ENCODE data around the gene FAM20C. TPM values are rescaled to one million over a fixed set of nuclear protein-coding genes. Genes with fewer than 3 reads are reported as not detected.
A peak's percentile ranks its signal among the peaks of the same experiment; 100 is the strongest.

FAM20C gene
- total RNA-seq, 2 donors from 2014 or later: 18.5 to 18.9 TPM

DNA sequence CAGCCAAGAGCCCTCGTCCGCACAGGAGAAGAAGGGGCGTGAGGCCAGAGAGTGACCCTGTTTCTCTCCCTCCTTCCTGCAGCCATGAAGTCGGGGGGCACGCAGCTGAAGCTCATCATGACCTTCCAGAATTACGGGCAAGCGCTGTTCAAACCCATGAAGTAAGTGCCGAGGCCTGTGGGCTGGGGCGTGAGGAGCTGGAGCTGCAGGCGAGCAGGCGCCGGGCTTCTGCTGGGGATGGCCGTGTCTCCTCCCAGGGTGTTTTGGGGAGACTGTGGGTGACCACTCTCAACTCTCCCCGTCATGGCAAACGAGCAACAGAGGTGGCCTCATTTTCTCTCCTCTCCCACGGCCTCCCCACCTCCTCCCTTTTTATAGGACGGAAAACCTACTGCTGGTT is 16.4 kb downstream of the FAM20C start:
- Histone ChIP-seq H3K9me3 (no peaks in the 10 kb centered on the region), H3K36me3 (no peaks in the 10 kb centered on the region), H3K4me3 (no peak overlapping the region), H3K9ac (ENCODE audit: low read depth in 2 of 2, low read length in 2 of 2) (peak overlapping the region in 1 of 2 donors; percentile 24), H3K27ac (no peak overlapping the region), H3K27me3 (no peaks in the 10 kb centered on the region), H3K4me1 (no peaks in the 10 kb centered on the region)
- intact Hi-C loops (cut with DNase I): no loop called here
- DNase-seq: no peak
- TF ChIP-seq, protein P1, sequence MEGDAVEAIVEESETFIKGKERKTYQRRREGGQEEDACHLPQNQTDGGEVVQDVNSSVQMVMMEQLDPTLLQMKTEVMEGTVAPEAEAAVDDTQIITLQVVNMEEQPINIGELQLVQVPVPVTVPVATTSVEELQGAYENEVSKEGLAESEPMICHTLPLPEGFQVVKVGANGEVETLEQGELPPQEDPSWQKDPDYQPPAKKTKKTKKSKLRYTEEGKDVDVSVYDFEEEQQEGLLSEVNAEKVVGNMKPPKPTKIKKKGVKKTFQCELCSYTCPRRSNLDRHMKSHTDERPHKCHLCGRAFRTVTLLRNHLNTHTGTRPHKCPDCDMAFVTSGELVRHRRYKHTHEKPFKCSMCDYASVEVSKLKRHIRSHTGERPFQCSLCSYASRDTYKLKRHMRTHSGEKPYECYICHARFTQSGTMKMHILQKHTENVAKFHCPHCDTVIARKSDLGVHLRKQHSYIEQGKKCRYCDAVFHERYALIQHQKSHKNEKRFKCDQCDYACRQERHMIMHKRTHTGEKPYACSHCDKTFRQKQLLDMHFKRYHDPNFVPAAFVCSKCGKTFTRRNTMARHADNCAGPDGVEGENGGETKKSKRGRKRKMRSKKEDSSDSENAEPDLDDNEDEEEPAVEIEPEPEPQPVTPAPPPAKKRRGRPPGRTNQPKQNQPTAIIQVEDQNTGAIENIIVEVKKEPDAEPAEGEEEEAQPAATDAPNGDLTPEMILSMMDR (IDR thresholded peaks at IDR 0.05): no peak

DNA sequence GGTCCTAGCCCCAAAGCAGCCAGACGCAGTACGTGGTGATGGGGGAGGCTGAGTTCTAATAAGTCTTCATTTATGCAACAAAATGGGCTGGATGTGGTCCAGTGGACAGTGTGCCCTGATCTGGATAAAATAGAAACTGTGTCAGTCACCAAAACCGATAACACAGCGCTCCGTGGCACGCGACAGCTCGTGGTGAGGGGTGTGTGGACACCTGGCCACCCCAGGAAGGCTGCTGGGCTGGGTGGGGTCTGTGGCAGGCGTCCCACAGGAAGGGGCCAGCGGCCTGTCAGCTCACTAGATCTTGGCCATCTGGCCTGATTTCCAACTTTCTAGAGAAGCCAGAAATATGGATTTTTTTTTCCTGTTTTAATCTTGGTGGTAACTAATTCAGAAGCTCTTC is 17.0 kb downstream of the FAM20C start:
- H3K9me3 ChIP-seq: no peaks in the 10 kb centered on the region
- H3K9ac ChIP-seq (ENCODE audit: low read depth in 2 of 2, low read length in 2 of 2): no peak overlapping the region
- DNase-seq: no peak
- intact Hi-C loops (cut with DNase I): no loop called here
- no peaks in the 10 kb centered on the region for H3K36me3 ChIP-seq
- H3K27me3 ChIP-seq: no peaks in the 10 kb centered on the region
- no peak overlapping the region for H3K27ac ChIP-seq
- H3K4me1 ChIP-seq: no peaks in the 10 kb centered on the region
- TF ChIP-seq, protein P1 (IDR thresholded peaks at IDR 0.05): no peak
- H3K4me3 ChIP-seq: no peak overlapping the region

DNA sequence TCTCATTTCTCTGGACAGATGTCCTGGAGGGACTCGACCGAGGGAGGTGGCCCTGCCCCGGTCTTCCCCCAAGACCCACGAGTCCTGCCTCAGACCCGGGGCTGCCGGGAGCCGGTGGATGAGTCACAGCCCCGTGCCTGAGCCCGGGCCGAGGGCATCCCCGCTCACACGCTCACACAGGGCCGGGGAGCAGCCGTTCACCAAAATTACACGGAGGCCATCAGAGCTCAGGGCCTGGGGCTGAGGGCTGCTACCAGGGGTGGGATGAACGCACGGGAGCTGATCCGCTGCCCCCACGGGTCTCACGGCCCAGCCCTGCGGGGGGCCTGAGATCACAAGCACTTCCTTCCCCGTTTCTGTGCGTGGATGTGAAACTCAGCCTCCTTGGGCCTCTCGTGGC is 17.5 kb downstream of the FAM20C start:
- Histone ChIP-seq H3K36me3 (no peaks in the 10 kb centered on the region), H3K27me3 (no peaks in the 10 kb centered on the region), H3K9ac (ENCODE audit: low read depth in 2 of 2, low read length in 2 of 2) (peak overlapping the region in 1 of 2 donors; percentile 5), H3K4me1 (no peaks in the 10 kb centered on the region), H3K27ac (no peak overlapping the region), H3K9me3 (no peaks in the 10 kb centered on the region), H3K4me3 (no peak overlapping the region)
- intact Hi-C loops (cut with DNase I): no loop called here
- no peak for DNase-seq
- TF ChIP-seq, protein P1 (IDR thresholded peaks at IDR 0.05): no peak

DNA sequence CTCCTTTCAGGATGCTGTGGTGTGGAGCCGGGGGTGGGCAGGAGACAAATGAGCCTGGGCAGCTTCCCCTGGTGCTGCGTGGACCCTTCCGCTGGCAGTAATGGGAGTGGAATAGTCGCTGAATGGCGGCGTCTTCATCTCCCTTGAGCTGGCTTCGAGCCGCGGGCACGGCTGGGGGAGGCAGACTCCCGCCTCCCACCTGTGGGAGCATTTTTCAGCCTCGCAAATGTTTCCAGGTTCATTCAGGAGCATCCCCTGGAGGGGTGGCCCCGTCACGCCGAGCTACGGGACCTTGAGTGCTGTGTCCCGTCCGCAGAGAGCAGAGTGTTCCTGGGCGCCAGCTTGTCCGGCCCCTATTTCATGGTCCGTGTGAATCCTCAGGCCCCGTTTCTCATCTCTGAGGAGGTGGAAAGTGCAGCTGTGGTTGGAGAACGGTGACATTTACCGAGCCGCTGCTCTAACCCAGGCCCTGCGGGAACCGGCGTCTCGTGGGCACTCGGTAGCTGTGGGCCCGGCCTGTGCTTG is 18.1 kb downstream of the FAM20C start:
- intact Hi-C loops (cut with DNase I): no loop called here

DNA sequence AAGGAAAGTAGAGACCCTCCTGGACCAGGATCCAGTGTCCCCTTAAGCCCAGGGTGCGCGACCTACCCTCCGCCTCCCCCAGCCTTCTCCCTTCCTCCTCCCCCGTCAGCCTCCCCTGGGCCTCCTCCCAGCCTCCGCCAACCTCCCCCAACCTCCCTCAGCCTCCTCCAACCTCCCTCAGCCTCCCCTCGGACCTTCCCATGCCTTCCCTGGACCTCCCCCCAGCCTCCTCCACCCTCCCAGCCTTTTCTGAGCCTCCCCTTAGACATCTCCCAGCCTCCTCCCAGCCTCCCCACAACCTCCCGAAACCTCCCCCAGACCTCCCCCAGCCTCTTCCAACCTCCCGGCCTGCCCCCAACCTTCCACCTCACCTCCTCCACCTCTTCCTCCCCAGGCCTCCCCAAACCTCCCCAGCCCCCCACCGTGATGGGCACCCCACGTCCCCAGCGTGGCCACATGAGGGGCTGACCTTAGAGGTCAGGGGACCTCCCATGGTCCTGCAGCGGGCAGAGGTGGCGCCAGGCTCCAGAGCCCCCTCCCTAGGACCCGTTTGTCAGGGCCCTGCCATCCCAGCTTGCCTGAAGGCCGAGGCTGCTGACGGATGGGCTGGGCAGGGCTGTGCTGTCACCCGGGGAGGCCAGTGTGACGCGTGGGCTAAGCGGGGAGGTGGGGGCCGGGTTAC is 18.8 kb downstream of the FAM20C start:
- no peaks in the 10 kb centered on the region for H3K27me3 ChIP-seq
- no peak overlapping the region for H3K27ac ChIP-seq
- TF ChIP-seq, protein P1 (IDR thresholded peaks at IDR 0.05): no peak
- intact Hi-C loops (cut with DNase I): no loop called here
- H3K4me3 ChIP-seq: no peak overlapping the region
- H3K36me3 ChIP-seq: no peaks in the 10 kb centered on the region
- H3K9ac ChIP-seq (ENCODE audit: low read depth in 2 of 2, low read length in 2 of 2): no peak overlapping the region
- H3K9me3 ChIP-seq: no peaks in the 10 kb centered on the region
- DNase-seq: no peak
- no peaks in the 10 kb centered on the region for H3K4me1 ChIP-seq

More for the DNA sequence above, 18.1 kb downstream of the FAM20C start:
- Histone ChIP-seq H3K9ac (ENCODE audit: low read depth in 2 of 2, low read length in 2 of 2) (no peak overlapping the region), H3K36me3 (no peaks in the 10 kb centered on the region), H3K9me3 (no peaks in the 10 kb centered on the region), H3K4me1 (no peaks in the 10 kb centered on the region), H3K27me3 (no peaks in the 10 kb centered on the region), H3K4me3 (no peak overlapping the region), H3K27ac (no peak overlapping the region)
- TF ChIP-seq, protein P1 (IDR thresholded peaks at IDR 0.05): no peak
- DNase-seq: no peak
